Ovary (tissue), 9 donors: Measurements from ENCODE around the gene TAS2R46. TPM values are rescaled to one million over a fixed set of nuclear protein-coding genes. Genes with fewer than 3 reads are reported as not detected.

ENCODE experiments used
- DNase-seq, 5 donors: peaks; one replicate each; pipeline ENCODE4 v3.0.0-alpha.2; 2019 to 2020
- H3K27ac ChIP-seq, 2 donors: fragments of 200-600 bp; one replicate each; pipeline versions ENCODE4 v1.5.1 to v1.8.0; 2019 to 2022
- H3K27me3 ChIP-seq: fragments of 200-600 bp; one replicate; pipeline ENCODE4 v1.8.0; 2022
- H3K36me3 ChIP-seq: fragments of 200-600 bp; sonication (generic); one replicate; pipeline ENCODE4 v1.5.1; 2019
- H3K4me1 ChIP-seq: one replicate; pipeline ENCODE4 v1.8.1; 2013; ENCODE audit warnings: mild to moderate bottlenecking, moderate library complexity; ENCODE audit not compliant: insufficient read depth
- H3K4me3 ChIP-seq: fragments of 200-600 bp; sonication (generic); one replicate; pipeline ENCODE4 v1.5.1; 2017
- H3K9me3 ChIP-seq, 2 donors: fragments of 200-600 bp in 1 of 2; sonication (generic) in 1 of 2; one replicate each; pipeline versions ENCODE4 v1.5.1 to v1.8.1; 2013 to 2019; ENCODE audit warnings: mild to moderate bottlenecking in 1 of 2, moderate library complexity in 1 of 2
- EP300 ChIP-seq: sonication (generic); formaldehyde crosslinking; IDR thresholded peaks from one replicate; pipeline ENCODE4 v1.6.1; 2017; ENCODE audit warnings: antibody characterized with exemption
- POLR2A ChIP-seq: fragments of 450-650 bp; IDR thresholded peaks from one replicate; pipeline ENCODE4 v1.6.1; 2017; ENCODE audit warnings: antibody characterized with exemption, mild to moderate bottlenecking, moderate library complexity
- WGBS, 3 donors: extraction: QIAGEN DNeasy Blood & Tissue Kit in 1 of 3; methylation state at CpG; one replicate each; pipeline versions ENCODE4 v1.1.5 to v1.1.7; 2013 to 2017; 5-methylcytosine and 5-hydroxymethylcytosine counted together
- intact Hi-C, 4 donors: fragments of 100-400 bp; cut with DNase I; formaldehyde crosslinking; loops; one replicate each; pipeline versions ENCODE4 v1.11.0 to v1.15.1; 2022 to 2023
- polyA plus RNA-seq, 2 donors: library from polyadenylated mRNA; stranded (reverse); fragments of 200-250 nt in 1 of 2; fragments of 350-450 nt in 1 of 2; fragmentation: Illumina TruSeq in 1 of 2; extraction: RNeasy Lipid Tissue Mini Kit (QIAGEN cat#74804) in 1 of 2; gene quantifications; one replicate each; pipeline ENCODE4 v1.2.3, GENCODE V29; 2013 to 2014
- total RNA-seq, 7 donors: library from RNA; depleted of rRNA in 2 of 7; stranded (reverse); fragments of >200 nt in 2 of 7; fragmentation: NEBNext Ultra II Directional in 3 of 7; extraction: Animal tissue kit (Norgen Biotek cat#: 25700) in 3 of 7; gene quantifications; one replicate each; pipeline versions ENCODE4 v1.1.0 to v1.2.4, GENCODE V29; 2016 to 2023
- TF ChIP-seq, protein P1 (sequence below), 3 donors: fragments of 450-650 bp in 2 of 3; fragments of 200-600 bp in 1 of 3; IDR thresholded peaks; one replicate each; pipeline versions ENCODE4 v1.5.1 to v1.8.0; 2016 to 2022; ENCODE audit warnings: antibody characterized with exemption in 3 of 3, mild to moderate bottlenecking in 1 of 3
- donor health status: DM: no; HTN: no; CAD: no; lungs with moderate emphysema.
- donor health status: DM: no; HTN: no; CAD: no.
- donor health status: Bipolar disorder and iron deficiency.
- donor health status: DM: yes; HTN: yes; CAD: no.
- donor health status: DM: no; HTN: no; CAD: no.
- donor health status: DM: yes; HTN: yes; CAD: no.

TAS2R46 gene
- total and polyA plus RNA-seq, 9 donors, result 0.54 to 4.0 (median 1.7) TPM; not detected in 2

DNA sequence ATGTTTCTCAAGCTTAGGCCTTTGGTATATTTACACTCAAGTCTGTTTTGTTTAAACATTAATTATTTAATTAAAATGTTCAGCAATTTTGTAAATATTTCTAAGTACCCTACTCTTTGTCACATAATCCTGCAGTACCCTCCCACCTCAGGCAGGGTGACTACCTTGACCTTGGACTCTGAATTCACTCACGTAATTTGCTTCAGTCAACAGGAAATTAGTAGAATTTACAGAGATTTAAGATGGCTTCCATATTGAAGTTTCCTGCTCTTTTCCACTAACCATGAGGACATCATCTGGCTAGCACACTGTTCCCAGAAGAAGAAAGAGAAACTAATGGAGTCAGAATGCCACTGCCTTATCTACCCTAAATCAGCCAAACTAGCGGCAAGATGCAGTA is 38.7 kb downstream of the TAS2R46 start:
- Histone ChIP-seq H3K4me1 (no peaks in the 10 kb centered on the region), H3K27ac (no peak overlapping the region), H3K36me3 (no peaks in the 10 kb centered on the region), H3K27me3 (no peaks in the 10 kb centered on the region), H3K4me3 (no peak overlapping the region), H3K9me3 (no peaks in the 10 kb centered on the region)
- TF ChIP-seq, protein P1, sequence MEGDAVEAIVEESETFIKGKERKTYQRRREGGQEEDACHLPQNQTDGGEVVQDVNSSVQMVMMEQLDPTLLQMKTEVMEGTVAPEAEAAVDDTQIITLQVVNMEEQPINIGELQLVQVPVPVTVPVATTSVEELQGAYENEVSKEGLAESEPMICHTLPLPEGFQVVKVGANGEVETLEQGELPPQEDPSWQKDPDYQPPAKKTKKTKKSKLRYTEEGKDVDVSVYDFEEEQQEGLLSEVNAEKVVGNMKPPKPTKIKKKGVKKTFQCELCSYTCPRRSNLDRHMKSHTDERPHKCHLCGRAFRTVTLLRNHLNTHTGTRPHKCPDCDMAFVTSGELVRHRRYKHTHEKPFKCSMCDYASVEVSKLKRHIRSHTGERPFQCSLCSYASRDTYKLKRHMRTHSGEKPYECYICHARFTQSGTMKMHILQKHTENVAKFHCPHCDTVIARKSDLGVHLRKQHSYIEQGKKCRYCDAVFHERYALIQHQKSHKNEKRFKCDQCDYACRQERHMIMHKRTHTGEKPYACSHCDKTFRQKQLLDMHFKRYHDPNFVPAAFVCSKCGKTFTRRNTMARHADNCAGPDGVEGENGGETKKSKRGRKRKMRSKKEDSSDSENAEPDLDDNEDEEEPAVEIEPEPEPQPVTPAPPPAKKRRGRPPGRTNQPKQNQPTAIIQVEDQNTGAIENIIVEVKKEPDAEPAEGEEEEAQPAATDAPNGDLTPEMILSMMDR (IDR thresholded peaks at IDR 0.05), result no peak
- TF ChIP-seq EP300 (no peak), POLR2A (no peak)
- WGBS, 3 donors, result 65 to 74% (median 67%) methylated on average over 2 of the region's 2 CpGs
- intact Hi-C loops, result no loop called here
- DNase-seq, result no peak

DNA sequence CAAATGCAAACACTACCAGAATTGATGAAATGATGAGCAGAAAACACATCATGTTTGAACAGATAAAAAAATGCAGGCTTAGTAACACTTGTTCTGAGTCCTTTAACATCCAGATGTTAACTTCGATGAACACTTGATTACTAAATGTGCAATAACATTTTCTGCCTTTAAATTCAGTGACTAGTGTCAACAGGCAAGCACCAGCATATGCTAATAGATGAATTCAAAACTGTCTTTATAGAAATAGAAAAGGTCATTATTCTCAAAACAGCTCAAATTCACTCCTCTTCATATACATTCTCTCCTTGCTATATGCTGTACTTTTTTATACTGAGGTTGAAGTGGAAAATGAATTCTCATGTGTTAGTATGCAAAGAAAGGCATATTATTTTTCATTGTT is 39.6 kb downstream of the TAS2R46 start, which contains the start of gene TAS2R19:
Gene TAS2R19, minus strand, starts transcription at position 101 of the 400 bp plus-strand sequence. Its CDS starts 49 bp downstream, at position 52.
- H3K36me3 ChIP-seq, result no peaks in the 10 kb centered on the region
- 78 to 87% (median 86%) methylated on average over 1 of the region's 1 CpG for WGBS, 3 donors
- no peaks in the 10 kb centered on the region for H3K4me1 ChIP-seq
- intact Hi-C loops, result no loop called here
- H3K9me3 ChIP-seq, result no peaks in the 10 kb centered on the region
- DNase-seq, result no peak
- H3K27ac ChIP-seq, result no peak within 1 kb of the TSS
- H3K27me3 ChIP-seq, result no peaks in the 10 kb centered on the region
- H3K4me3 ChIP-seq, result no peak within 1 kb of the TSS
- TF ChIP-seq POLR2A, result no peak
- TF ChIP-seq EP300, result no peak
- TF ChIP-seq, protein P1 (IDR thresholded peaks at IDR 0.05), result no peak

DNA sequence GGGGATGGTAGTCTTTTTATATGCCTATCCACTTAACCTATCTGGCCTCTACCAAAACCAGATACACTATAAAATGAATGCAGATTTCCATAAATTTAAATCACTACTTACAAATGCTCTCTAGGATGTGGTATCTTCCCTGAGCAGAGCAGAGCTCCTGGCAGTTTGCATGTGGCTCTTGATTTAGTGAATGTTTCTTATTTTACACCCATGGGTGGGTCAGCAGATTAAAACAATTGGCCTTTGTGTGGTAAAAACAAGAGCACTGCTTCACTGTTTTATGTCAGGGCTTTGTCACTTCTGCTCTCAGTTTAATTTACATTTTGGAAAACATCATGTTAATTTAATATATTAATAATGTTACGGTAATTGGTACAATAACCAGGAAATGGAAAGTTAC is 45.2 kb downstream of the TAS2R46 start:
- Histone ChIP-seq H3K4me3 (no peak overlapping the region), H3K9me3 (no peaks in the 10 kb centered on the region), H3K36me3 (no peaks in the 10 kb centered on the region), H3K27ac (no peak overlapping the region), H3K27me3 (no peaks in the 10 kb centered on the region), H3K4me1 (no peaks in the 10 kb centered on the region)
- TF ChIP-seq EP300 (no peak), POLR2A (no peak)
- TF ChIP-seq, protein P1 (IDR thresholded peaks at IDR 0.05), result no peak
- no peak for DNase-seq
- intact Hi-C loops, result no loop called here
- 55 to 98% (median 92%) methylated on average over 1 of the region's 1 CpG for WGBS, 3 donors

DNA sequence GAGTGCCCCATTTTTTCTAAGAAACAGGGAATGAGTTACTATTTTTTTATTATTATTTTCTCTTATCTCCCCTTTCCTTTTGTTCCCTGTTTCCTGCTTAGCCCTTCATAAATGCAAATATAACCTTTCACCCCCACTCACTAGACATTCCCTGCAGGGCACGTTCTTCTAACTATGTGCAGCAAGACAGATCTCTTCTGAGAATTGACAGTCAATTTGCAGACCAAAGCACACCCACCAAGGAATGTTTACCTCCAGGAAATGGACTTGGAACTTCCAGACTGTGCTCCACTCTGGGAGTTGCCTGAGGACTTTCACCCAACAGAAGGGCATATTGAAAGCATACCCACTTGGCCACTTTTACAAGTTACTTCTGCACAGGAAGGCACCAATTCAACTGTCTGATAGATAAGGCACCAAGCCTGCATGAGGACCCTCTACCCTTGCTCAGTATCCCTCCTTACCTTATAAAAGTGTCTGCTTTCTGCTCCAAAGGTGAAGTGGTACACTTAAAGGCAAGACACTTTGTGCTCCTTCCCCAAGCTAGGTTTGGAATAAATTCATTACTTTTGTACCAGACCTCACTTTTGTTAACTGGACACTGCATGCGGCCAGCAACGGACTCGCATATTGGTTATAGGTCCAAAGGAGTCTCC is 46.2 kb downstream of the TAS2R46 start:
- Histone ChIP-seq H3K36me3 (no peaks in the 10 kb centered on the region), H3K4me1 (no peaks in the 10 kb centered on the region), H3K27ac (no peak overlapping the region), H3K9me3 (no peaks in the 10 kb centered on the region), H3K27me3 (no peaks in the 10 kb centered on the region), H3K4me3 (no peak overlapping the region)
- no peak for DNase-seq
- 87 to 90% (median 88%) methylated on average over 4 of the region's 4 CpGs for WGBS, 3 donors
- no peak for TF ChIP-seq POLR2A
- no peak for TF ChIP-seq EP300
- TF ChIP-seq, protein P1 (IDR thresholded peaks at IDR 0.05), result no peak
- intact Hi-C loops, result no loop called here
